Measurements from ENCODE around the gene HS3ST5.

Gene HS3ST5

GRCh38 chr6:114195027-114195365 is 147.8 kb downstream of the HS3ST5 start:
- no peak for DNase-seq (ENCODE audit: low read depth in 2 of 2)

GRCh38 chr6:114194362-114195026 is 148.3 kb downstream of the HS3ST5 start:
- DNase-seq (ENCODE audit: low read depth in 2 of 2) = no peak

- no peak for DNase-seq (ENCODE audit: low read depth in 2 of 2)
These were observed 155.3 kb downstream of the HS3ST5 start for GRCh38 chr6:114187563-114187962.

GRCh38 chr6:114181664-114182063 is 161.2 kb downstream of the HS3ST5 start:
- no peak for DNase-seq (ENCODE audit: low read depth in 2 of 2)

- no peak for DNase-seq (ENCODE audit: low read depth in 2 of 2)
These were observed 163.4 kb downstream of the HS3ST5 start for GRCh38 chr6:114179411-114179810.

- DNase-seq (ENCODE audit: low read depth in 2 of 2) = no peak
These were observed 166.1 kb downstream of the HS3ST5 start for GRCh38 chr6:114176726-114177125.

GRCh38 chr6:114172576-114173260 is 170.1 kb downstream of the HS3ST5 start:
- no peak for DNase-seq (ENCODE audit: low read depth in 2 of 2)

- DNase-seq (ENCODE audit: low read depth in 2 of 2) = no peak
These were observed 171.3 kb downstream of the HS3ST5 start for GRCh38 chr6:114171473-114171872.

GRCh38 chr6:114170958-114171387 is 171.8 kb downstream of the HS3ST5 start:
- DNase-seq (ENCODE audit: low read depth in 2 of 2) = no peak

GRCh38 chr6:114170372-114170771 is 172.5 kb downstream of the HS3ST5 start:
- no peak for DNase-seq (ENCODE audit: low read depth in 2 of 2)

- DNase-seq (ENCODE audit: low read depth in 2 of 2) = no peak
These were observed 173.1 kb downstream of the HS3ST5 start for GRCh38 chr6:114169763-114170162.

GRCh38 chr6:114167583-114168576 is 174.9 kb downstream of the HS3ST5 start:
- no peak for DNase-seq (ENCODE audit: low read depth in 2 of 2)

GRCh38 chr6:114164207-114164606 is 178.6 kb downstream of the HS3ST5 start:
- no peak for DNase-seq (ENCODE audit: low read depth in 2 of 2)

GRCh38 chr6:114162691-114163347 is 180.0 kb downstream of the HS3ST5 start:
- DNase-seq (ENCODE audit: low read depth in 2 of 2) = no peak

- DNase-seq (ENCODE audit: low read depth in 2 of 2) = no peak
These were observed 181.9 kb downstream of the HS3ST5 start for GRCh38 chr6:114160881-114161280.

GRCh38 chr6:114159727-114160126 is 183.1 kb downstream of the HS3ST5 start:
- DNase-seq (ENCODE audit: low read depth in 2 of 2) = no peak

- no peak for DNase-seq (ENCODE audit: low read depth in 2 of 2)
These were observed 183.8 kb downstream of the HS3ST5 start for GRCh38 chr6:114158838-114159694.

- DNase-seq (ENCODE audit: low read depth in 2 of 2) = no peak
These were observed 184.4 kb downstream of the HS3ST5 start for GRCh38 chr6:114158411-114158810.

- no peak for DNase-seq (ENCODE audit: low read depth in 2 of 2)
These were observed 185.0 kb downstream of the HS3ST5 start for GRCh38 chr6:114157848-114158247.

GRCh38 chr6:114155763-114156162 is 187.1 kb downstream of the HS3ST5 start:
- DNase-seq (ENCODE audit: low read depth in 2 of 2) = no peak

- no peak for DNase-seq (ENCODE audit: low read depth in 2 of 2)
These were observed 188.0 kb downstream of the HS3ST5 start for GRCh38 chr6:114154812-114155211.
